ENCODE data around the gene MDGA2.
"Not testable (repeated sequence)": the region's sequence is repeated elsewhere in the genome, so short reads cannot be mapped to it uniquely, and the experiment has no call there.

MDGA2 gene

GRCh38 chr14:47626151-47627035 lies 49.0 kb downstream of the MDGA2 start:
- in situ Hi-C loops (cut with HindIII; ENCODE audit: low sequenced_read_pairs), result no loop called here

- in situ Hi-C loops (cut with HindIII; ENCODE audit: low sequenced_read_pairs), result not testable (repeated sequence)
Observed at GRCh38 chr14:47624126-47624525, 51.3 kb downstream of the MDGA2 start.

- in situ Hi-C loops (cut with HindIII; ENCODE audit: low sequenced_read_pairs), result no loop called here
Observed at GRCh38 chr14:47619392-47619791, 56.0 kb downstream of the MDGA2 start.

- in situ Hi-C loops (cut with HindIII; ENCODE audit: low sequenced_read_pairs), result no loop called here
Observed at GRCh38 chr14:47606566-47606965, 68.8 kb downstream of the MDGA2 start.

GRCh38 chr14:47596860-47597259 lies 78.5 kb downstream of the MDGA2 start:
- in situ Hi-C loops (cut with HindIII; ENCODE audit: low sequenced_read_pairs), result no loop called here

- in situ Hi-C loops (cut with HindIII; ENCODE audit: low sequenced_read_pairs), result no loop called here
Observed at GRCh38 chr14:47596232-47596631, 79.2 kb downstream of the MDGA2 start.

- in situ Hi-C loops (cut with HindIII; ENCODE audit: low sequenced_read_pairs), result no loop called here
Observed at GRCh38 chr14:47595552-47595951, 79.9 kb downstream of the MDGA2 start.

- in situ Hi-C loops (cut with HindIII; ENCODE audit: low sequenced_read_pairs), result no loop called here
Observed at GRCh38 chr14:47590767-47591495, 84.5 kb downstream of the MDGA2 start.

- in situ Hi-C loops (cut with HindIII; ENCODE audit: low sequenced_read_pairs), result no loop called here
Observed at GRCh38 chr14:47585447-47585846, 90.0 kb downstream of the MDGA2 start.

- in situ Hi-C loops (cut with HindIII; ENCODE audit: low sequenced_read_pairs), result no loop called here
Observed at GRCh38 chr14:47567273-47567672, 108.1 kb downstream of the MDGA2 start.

GRCh38 chr14:47557894-47558293 lies 117.5 kb downstream of the MDGA2 start:
- in situ Hi-C loops (cut with HindIII; ENCODE audit: low sequenced_read_pairs), result no loop called here

GRCh38 chr14:47555333-47555732 lies 120.1 kb downstream of the MDGA2 start:
- in situ Hi-C loops (cut with HindIII; ENCODE audit: low sequenced_read_pairs), result no loop called here

- in situ Hi-C loops (cut with HindIII; ENCODE audit: low sequenced_read_pairs), result no loop called here
Observed at GRCh38 chr14:47549886-47550285, 125.5 kb downstream of the MDGA2 start.

GRCh38 chr14:47543459-47543858 lies 131.9 kb downstream of the MDGA2 start:
- in situ Hi-C loops (cut with HindIII; ENCODE audit: low sequenced_read_pairs), result no loop called here

- in situ Hi-C loops (cut with HindIII; ENCODE audit: low sequenced_read_pairs), result no loop called here
Observed at GRCh38 chr14:47541662-47542061, 133.7 kb downstream of the MDGA2 start.

- in situ Hi-C loops (cut with HindIII; ENCODE audit: low sequenced_read_pairs), result no loop called here
Observed at GRCh38 chr14:47539031-47539461, 136.4 kb downstream of the MDGA2 start.

GRCh38 chr14:47536341-47536740 lies 139.1 kb downstream of the MDGA2 start:
- in situ Hi-C loops (cut with HindIII; ENCODE audit: low sequenced_read_pairs), result no loop called here

- in situ Hi-C loops (cut with HindIII; ENCODE audit: low sequenced_read_pairs), result no loop called here
Observed at GRCh38 chr14:47526591-47527244, 148.7 kb downstream of the MDGA2 start.

GRCh38 chr14:47524524-47524923 lies 150.9 kb downstream of the MDGA2 start:
- in situ Hi-C loops (cut with HindIII; ENCODE audit: low sequenced_read_pairs), result no loop called here

- in situ Hi-C loops (cut with HindIII; ENCODE audit: low sequenced_read_pairs), result no loop called here
Observed at GRCh38 chr14:47520382-47520781, 155.0 kb downstream of the MDGA2 start.

- in situ Hi-C loops (cut with HindIII; ENCODE audit: low sequenced_read_pairs), result no loop called here
Observed at GRCh38 chr14:47511829-47512228, 163.6 kb downstream of the MDGA2 start.

GRCh38 chr14:47509957-47510356 lies 165.4 kb downstream of the MDGA2 start:
- in situ Hi-C loops (cut with HindIII; ENCODE audit: low sequenced_read_pairs), result no loop called here
